ENCODE measurements around the gene BORCS6.

DNA sequence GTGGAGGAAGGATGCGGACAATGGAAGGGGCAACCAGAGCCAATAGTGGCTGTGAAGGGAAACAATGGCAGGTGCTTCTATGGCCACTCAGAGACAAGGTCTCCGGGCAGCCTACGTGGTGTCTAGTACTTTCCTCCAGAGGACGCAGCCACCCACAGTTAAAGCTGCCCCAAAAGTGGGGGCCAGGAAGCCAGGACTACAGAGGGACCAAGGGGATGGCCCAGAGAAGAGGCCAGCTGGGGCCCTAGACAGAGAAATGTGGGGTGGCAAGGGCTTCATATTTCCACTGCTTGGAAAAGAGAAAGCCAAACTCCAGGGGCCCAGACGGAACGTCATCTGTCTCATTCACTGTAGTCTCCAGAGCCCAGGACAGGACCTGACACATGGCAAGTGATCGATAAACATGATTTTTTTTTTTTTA is 36.9 kb downstream of the BORCS6 start:
- TF ChIP-seq TAF1 (IDR thresholded peaks at IDR 0.05; ENCODE audit: low read depth) (no peak), CTCF (IDR thresholded peaks at IDR 0.05; ENCODE audit: poor library complexity, severe bottlenecking) (no peak), RAD21 (conservative IDR thresholded peaks at IDR 0.05) (no peak), EZH2 (IDR thresholded peaks at IDR 0.05; ENCODE audit: borderline replicate concordance, insufficient read depth, low read length, poor library complexity, severe bottlenecking) (no peak), POLR2AphosphoS5 (IDR thresholded peaks at IDR 0.05) (no peak)
- TF ChIP-seq, protein P1, sequence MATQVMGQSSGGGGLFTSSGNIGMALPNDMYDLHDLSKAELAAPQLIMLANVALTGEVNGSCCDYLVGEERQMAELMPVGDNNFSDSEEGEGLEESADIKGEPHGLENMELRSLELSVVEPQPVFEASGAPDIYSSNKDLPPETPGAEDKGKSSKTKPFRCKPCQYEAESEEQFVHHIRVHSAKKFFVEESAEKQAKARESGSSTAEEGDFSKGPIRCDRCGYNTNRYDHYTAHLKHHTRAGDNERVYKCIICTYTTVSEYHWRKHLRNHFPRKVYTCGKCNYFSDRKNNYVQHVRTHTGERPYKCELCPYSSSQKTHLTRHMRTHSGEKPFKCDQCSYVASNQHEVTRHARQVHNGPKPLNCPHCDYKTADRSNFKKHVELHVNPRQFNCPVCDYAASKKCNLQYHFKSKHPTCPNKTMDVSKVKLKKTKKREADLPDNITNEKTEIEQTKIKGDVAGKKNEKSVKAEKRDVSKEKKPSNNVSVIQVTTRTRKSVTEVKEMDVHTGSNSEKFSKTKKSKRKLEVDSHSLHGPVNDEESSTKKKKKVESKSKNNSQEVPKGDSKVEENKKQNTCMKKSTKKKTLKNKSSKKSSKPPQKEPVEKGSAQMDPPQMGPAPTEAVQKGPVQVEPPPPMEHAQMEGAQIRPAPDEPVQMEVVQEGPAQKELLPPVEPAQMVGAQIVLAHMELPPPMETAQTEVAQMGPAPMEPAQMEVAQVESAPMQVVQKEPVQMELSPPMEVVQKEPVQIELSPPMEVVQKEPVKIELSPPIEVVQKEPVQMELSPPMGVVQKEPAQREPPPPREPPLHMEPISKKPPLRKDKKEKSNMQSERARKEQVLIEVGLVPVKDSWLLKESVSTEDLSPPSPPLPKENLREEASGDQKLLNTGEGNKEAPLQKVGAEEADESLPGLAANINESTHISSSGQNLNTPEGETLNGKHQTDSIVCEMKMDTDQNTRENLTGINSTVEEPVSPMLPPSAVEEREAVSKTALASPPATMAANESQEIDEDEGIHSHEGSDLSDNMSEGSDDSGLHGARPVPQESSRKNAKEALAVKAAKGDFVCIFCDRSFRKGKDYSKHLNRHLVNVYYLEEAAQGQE (IDR thresholded peaks at IDR 0.05; ENCODE audit: borderline replicate concordance) = no peak
